WTC11 (cell line): ENCODE results near the gene CPB2. TPM values are rescaled to one million over a fixed set of nuclear protein-coding genes. Genes with fewer than 3 reads are reported as not detected.

ENCODE experiments used
- ATAC-seq: fragments of 200-7000 bp; cut with Tn5 transposase; 2 replicates; pipeline ENCODE4 v1.10.0; 2021; ENCODE audit warnings: mild to moderate bottlenecking, moderate library complexity
- CTCF ChIA-PET: fragments of 300-600 bp; sonication (Branson Sonifier 250); formaldehyde crosslinking; loops from one replicate; lab custom pipeline; 2021; ENCODE audit warnings: antibody characterized with exemption; lab: Charles Lee
- POLR2A ChIA-PET: fragments of 350-600 bp; sonication (Branson Sonifier 250); formaldehyde crosslinking; loops from one replicate; lab custom pipeline; 2021; ENCODE audit warnings: antibody characterized with exemption; lab: Charles Lee
- DNase-seq: peaks from one replicate; pipeline ENCODE4 v3.0.0; 2021; ENCODE audit warnings: low spot score
- H3K27ac Mint-ChIP-seq: 2 replicates; pipeline ENCODE4 v1.8.0; 2021; ENCODE audit warnings: mixed read lengths
- H3K27me3 Mint-ChIP-seq: 2 replicates; pipeline ENCODE4 v1.8.0; 2021; ENCODE audit warnings: low read depth, mild to moderate bottlenecking, moderate library complexity, mixed read lengths
- H3K36me3 Mint-ChIP-seq: 2 replicates; pipeline ENCODE4 v1.8.0; 2021; ENCODE audit warnings: mixed read lengths
- H3K4me1 Mint-ChIP-seq: 2 replicates; pipeline ENCODE4 v1.8.0; 2022; ENCODE audit warnings: mixed read lengths
- H3K4me3 Mint-ChIP-seq: 2 replicates; pipeline ENCODE4 v1.8.0; 2021; ENCODE audit warnings: mild to moderate bottlenecking, moderate library complexity, mixed read lengths
- H3K9me3 Mint-ChIP-seq: 2 replicates; pipeline ENCODE4 v1.8.0; 2021; ENCODE audit warnings: mixed read lengths
- ATF1 ChIP-seq: sonication (generic); formaldehyde crosslinking; IDR thresholded peaks from 2 replicates; pipeline ENCODE4 v1.8.1; 2023; ENCODE audit warnings: mild to moderate bottlenecking, moderate library complexity, missing genetic modification reagents
- CDX4 ChIP-seq: fragments of 250-450 bp; sonication (Bioruptor Pico); IDR thresholded peaks from 2 replicates; pipeline ENCODE4 v1.9.0; 2021; ENCODE audit warnings: moderate library complexity, mild to moderate bottlenecking, inconsistent platforms, borderline replicate concordance
- CREM ChIP-seq: sonication (generic); formaldehyde crosslinking; IDR thresholded peaks from 2 replicates; pipeline ENCODE4 v1.8.1; 2022; ENCODE audit warnings: mild to moderate bottlenecking, missing genetic modification reagents, moderate library complexity
- E2F1 ChIP-seq: sonication (generic); formaldehyde crosslinking; IDR thresholded peaks from 2 replicates; pipeline ENCODE4 v1.8.0; 2022; ENCODE audit warnings: mild to moderate bottlenecking, missing genetic modification reagents
- ETV6 ChIP-seq: sonication (generic); formaldehyde crosslinking; IDR thresholded peaks from 2 replicates; pipeline ENCODE4 v1.8.1; 2022; ENCODE audit warnings: mild to moderate bottlenecking, missing genetic modification reagents
- FOXP1 ChIP-seq: sonication (generic); formaldehyde crosslinking; IDR thresholded peaks from 2 replicates; pipeline ENCODE4 v1.8.0; 2022; ENCODE audit warnings: missing genetic modification reagents, mild to moderate bottlenecking, moderate library complexity, borderline replicate concordance
- HMGA2 ChIP-seq: fragments of 250-450 bp; sonication (Bioruptor Pico); IDR thresholded peaks from 2 replicates; pipeline ENCODE4 v1.4.0; 2021; ENCODE audit warnings: mild to moderate bottlenecking, moderate library complexity
- HMGXB4 ChIP-seq: sonication (generic); formaldehyde crosslinking; IDR thresholded peaks from 2 replicates; pipeline ENCODE4 v1.8.1; 2023; ENCODE audit warnings: mild to moderate bottlenecking, moderate library complexity, missing genetic modification reagents
- JAZF1 ChIP-seq: fragments of 250-450 bp; sonication (Bioruptor Pico); IDR thresholded peaks from 2 replicates; pipeline ENCODE4 v1.9.0; 2021; ENCODE audit warnings: moderate library complexity, mild to moderate bottlenecking, inconsistent platforms
- KAT7 ChIP-seq: sonication (generic); formaldehyde crosslinking; IDR thresholded peaks from 2 replicates; pipeline ENCODE4 v1.8.1; 2023; ENCODE audit warnings: missing genetic modification reagents, mild to moderate bottlenecking, borderline replicate concordance
- MAX ChIP-seq: sonication (generic); formaldehyde crosslinking; IDR thresholded peaks from 2 replicates; pipeline ENCODE4 v1.8.0; 2022; ENCODE audit warnings: mild to moderate bottlenecking, missing genetic modification reagents
- NR3C1 ChIP-seq: sonication (generic); formaldehyde crosslinking; conservative IDR thresholded peaks from 2 replicates; pipeline ENCODE4 v1.8.1; 2023; ENCODE audit warnings: low read depth, mild to moderate bottlenecking, missing genetic modification reagents
- OVOL2 ChIP-seq: fragments of 250-450 bp; sonication (Bioruptor Pico); IDR thresholded peaks from 2 replicates; pipeline ENCODE4 v1.9.0; 2021; ENCODE audit warnings: mild to moderate bottlenecking, borderline replicate concordance
- SOX15 ChIP-seq: fragments of 250-450 bp; sonication (Bioruptor Pico); IDR thresholded peaks from 2 replicates; pipeline ENCODE4 v1.9.0; 2021; ENCODE audit warnings: mild to moderate bottlenecking
- TCF7 ChIP-seq: sonication (generic); formaldehyde crosslinking; IDR thresholded peaks from 2 replicates; pipeline ENCODE4 v1.8.0; 2022; ENCODE audit warnings: mild to moderate bottlenecking, low read depth, missing genetic modification reagents, moderate library complexity
- TEAD1 ChIP-seq: sonication (generic); formaldehyde crosslinking; IDR thresholded peaks from 2 replicates; pipeline ENCODE4 v1.8.0; 2022; ENCODE audit warnings: mild to moderate bottlenecking, missing genetic modification reagents
- ZBTB21 ChIP-seq: sonication (generic); formaldehyde crosslinking; IDR thresholded peaks from 2 replicates; pipeline ENCODE4 v1.8.1; 2023; ENCODE audit warnings: mild to moderate bottlenecking, missing genetic modification reagents, borderline replicate concordance
- ZNF219 ChIP-seq: sonication (generic); formaldehyde crosslinking; IDR thresholded peaks from 2 replicates; pipeline ENCODE4 v1.8.0; 2023; ENCODE audit warnings: missing genetic modification reagents, mild to moderate bottlenecking, borderline replicate concordance
- ZNF232 ChIP-seq: sonication (generic); formaldehyde crosslinking; IDR thresholded peaks from 2 replicates; pipeline ENCODE4 v1.8.0; 2022; ENCODE audit warnings: mild to moderate bottlenecking, missing genetic modification reagents
- ZNF281 ChIP-seq: sonication (generic); formaldehyde crosslinking; IDR thresholded peaks from 2 replicates; pipeline ENCODE4 v1.8.0; 2023; ENCODE audit warnings: mild to moderate bottlenecking, missing genetic modification reagents
- total RNA-seq: library from RNA; stranded (reverse); gene quantifications from 3 replicates; pipeline ENCODE4 v1.2.3, GENCODE V29; 2021

The CPB2 gene
- total RNA-seq, 1 experiment from 2014 or later: 0.33 TPM

GRCh38 chr13:46097015-46097414 lies 7.8 kb downstream of the CPB2 start:
- H3K4me3 Mint-ChIP-seq: no peak overlapping the region
- no peaks in the 10 kb centered on the region for H3K36me3 Mint-ChIP-seq
- no peaks in the 10 kb centered on the region for H3K27me3 Mint-ChIP-seq
- TF ChIP-seq NR3C1 (CRISPR knock-in tag) (no peak), MAX (CRISPR knock-in tag) (no peak), FOXP1 (CRISPR knock-in tag) (no peak), CDX4 (CRISPR knock-in tag) (no peak), ATF1 (CRISPR knock-in tag) (no peak), ZNF281 (CRISPR knock-in tag) (no peak), TEAD1 (CRISPR knock-in tag) (no peak), ZBTB21 (CRISPR knock-in tag) (no peak), CREM (CRISPR knock-in tag) (no peak), JAZF1 (CRISPR knock-in tag) (no peak), ZNF219 (no peak), HMGA2 (CRISPR knock-in tag) (no peak), OVOL2 (CRISPR knock-in tag) (no peak), SOX15 (no peak), E2F1 (no peak), ETV6 (CRISPR knock-in tag) (no peak), TCF7 (no peak), KAT7 (CRISPR knock-in tag) (no peak), HMGXB4 (no peak)
- DNase-seq (no peak), ATAC-seq (no peak)
- H3K27ac Mint-ChIP-seq: no peak overlapping the region
- no peaks in the 10 kb centered on the region for H3K9me3 Mint-ChIP-seq
- peaks cover 5% of the 10 kb centered on the region for H3K4me1 Mint-ChIP-seq
- CTCF ChIA-PET: no interaction called here
- POLR2A ChIA-PET: no interaction called here

- DNase-seq (no peak), ATAC-seq (no peak)
- Mint-ChIP-seq H3K36me3 (no peaks in the 10 kb centered on the region), H3K4me3 (no peak overlapping the region), H3K27ac (no peak overlapping the region), H3K9me3 (peaks cover 6% of the 10 kb centered on the region), H3K4me1 (no peaks in the 10 kb centered on the region), H3K27me3 (no peaks in the 10 kb centered on the region; the same call in 1 of the 2 replicates)
- TF ChIP-seq ZNF232 (no peak), CREM (CRISPR knock-in tag) (no peak)
- ChIA-PET CTCF (no interaction called here), POLR2A (no interaction called here)
Observed at GRCh38 chr13:46094478-46094877, 10.4 kb downstream of the CPB2 start.
